ENCODE results near the gene FHOD1. TPM values are rescaled to one million over a fixed set of nuclear protein-coding genes. Genes with fewer than 3 reads are reported as not detected.

FHOD1 gene
- total and polyA plus RNA-seq, 9 of the 15 experiments (the other 6 are each of a cell fraction or from before 2014, with no cell fraction given) = 18.7 to 126 (median 32.3) TPM

GRCh38 chr16:67243481-67243880 is 3.8 kb downstream of the FHOD1 start:
- in situ Hi-C loops (cut with MboI) (no loop called here), intact Hi-C loops (cut with micrococcal nuclease) (loop anchor here (10.0 kb wide), 1 partner anchor 269 kb away; no protein-coding TSS in a partner anchor)
- peak overlapping the region; percentile 68; the same call in 2 of the 3 replicates for H3K27ac ChIP-seq (ENCODE audit: extremely low read depth, low read depth, low read length)
- no peaks in the 10 kb centered on the region for H3K9me1 ChIP-seq (ENCODE audit: control insufficient read depth, insufficient read depth, low read length)
- no peak for ATAC-seq
- no peak for DNase-seq (ENCODE audit: extremely low read depth in 1 of 4, low spot score in 3 of 4)
- no peak overlapping the region for H3K4me3 ChIP-seq
- H2AFZ ChIP-seq (ENCODE audit: low read depth, low read length) = no peak overlapping the region
- peak overlapping the region; percentile 91; the same call in 1 of the 2 replicates for H3K4me2 ChIP-seq (ENCODE audit: insufficient read depth, low read length)
- H3K4me1 ChIP-seq (replicated peaks in 1 of 2; ENCODE audit: control insufficient read depth in 2 of 2, insufficient read depth in 2 of 2, low read length in 2 of 2) = peaks cover 67 to 76% of the 10 kb centered on the region in 2 experiments
- 55% methylated on average over 4 of the region's 4 CpGs for WGBS (ENCODE audit: insufficient coverage, low coverage, missing lambda C conversion rate)
- H3K9me3 ChIP-seq (replicated peaks; ENCODE audit: control insufficient read depth, insufficient read depth, low read depth, low read length) = no peaks in the 10 kb centered on the region
- H3K79me2 ChIP-seq (ENCODE audit: control insufficient read depth, insufficient read depth, low read length) = peaks cover 86% of the 10 kb centered on the region
- no peak for FAIRE-seq
- POLR2A ChIA-PET = interaction anchor here (0.6 to 1.8 kb wide), 4 partner anchors 22 to 185 kb away, joined by 3 to 7 read pairs (median 5); partner anchors contain the start of gene ELMO3
- H3K9ac ChIP-seq (ENCODE audit: insufficient read depth in 1 of 2, low read depth in 2 of 2, low read length in 2 of 2) = peak overlapping the region; percentile 27 to 96; a peak in 2 of 4 replicates
- BruUV-seq (replicated peaks) = no TSS peak
- no peaks in the 10 kb centered on the region for H4K20me1 ChIP-seq (replicated peaks; ENCODE audit: control insufficient read depth, insufficient read depth, low read length)
- CTCF ChIA-PET (ENCODE audit: low intra/inter-chr PET ratio) = no interaction called here
- peaks cover 46% of the 10 kb centered on the region; the same call in 2 of the 3 replicates for H3K36me3 ChIP-seq (ENCODE audit: control insufficient read depth, insufficient read depth, low read length)
- no peaks in the 10 kb centered on the region for H3K27me3 ChIP-seq (ENCODE audit: control insufficient read depth in 2 of 2, insufficient read depth in 2 of 2, low read length in 2 of 2)
- TF ChIP-seq SPI1 (IDR thresholded peaks at IDR 0.05; ENCODE audit: borderline replicate concordance, low read depth, low read length) = peak; percentile 76; the same call in 1 of the 2 replicates
- TF ChIP-seq IRF1 (CRISPR knock-in tag; IDR thresholded peaks at IDR 0.05; ENCODE audit: borderline replicate concordance) = no peak
- no peak for TF ChIP-seq BCL6 (CRISPR knock-in tag; IDR thresholded peaks at IDR 0.05)
- TF ChIP-seq MAZ (CRISPR knock-in tag; conservative IDR thresholded peaks at IDR 0.05 in 1 of 2, IDR thresholded peaks at IDR 0.05 in 1 of 2) = no peak
- TF ChIP-seq ARID4B (CRISPR knock-in tag; IDR thresholded peaks at IDR 0.05) = no peak
- TF ChIP-seq FOSL1 (tag; conservative IDR thresholded peaks at IDR 0.05) = no peak
- TF ChIP-seq HLTF (IDR thresholded peaks at IDR 0.05) = no peak

Data from K562 (cell line).